GM21576 (cell line): ENCODE measurements around the gene DNER.
"Not testable (repeated sequence)": the region's sequence is repeated elsewhere in the genome, so short reads cannot be mapped to it uniquely, and the experiment has no call there.

Experiments
- ATAC-seq: cut with Tn5 transposase; IDR thresholded peaks from one replicate; pipeline ENCODE4 v1.9.1; 2021; ENCODE audit warnings: mild to moderate bottlenecking, moderate library complexity; ENCODE audit not compliant: unreplicated experiment

Gene DNER

GRCh38 chr2:229409751-229410181 lies 304.6 kb downstream of the DNER start:
- no peak for ATAC-seq

DNA sequence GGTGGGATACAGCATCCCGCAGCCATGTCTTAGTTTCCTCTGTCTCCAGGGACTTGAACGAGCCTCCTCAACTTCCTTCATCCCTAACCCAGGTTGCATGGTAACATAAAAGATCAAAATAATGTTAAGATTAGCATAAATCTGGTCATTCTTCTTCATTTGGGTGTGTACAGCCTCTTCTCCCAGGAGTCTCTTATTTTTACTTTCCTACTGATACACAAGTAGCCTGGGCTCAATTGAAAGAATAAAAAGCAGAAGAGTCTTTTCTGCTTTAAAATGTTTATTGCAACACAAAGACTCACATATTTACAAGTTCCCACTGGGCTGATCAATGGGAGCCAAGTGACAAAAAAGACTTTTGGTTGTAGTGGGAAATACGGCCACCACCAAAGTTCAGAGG lies 305.4 kb downstream of the DNER start:
- no peak for ATAC-seq

DNA sequence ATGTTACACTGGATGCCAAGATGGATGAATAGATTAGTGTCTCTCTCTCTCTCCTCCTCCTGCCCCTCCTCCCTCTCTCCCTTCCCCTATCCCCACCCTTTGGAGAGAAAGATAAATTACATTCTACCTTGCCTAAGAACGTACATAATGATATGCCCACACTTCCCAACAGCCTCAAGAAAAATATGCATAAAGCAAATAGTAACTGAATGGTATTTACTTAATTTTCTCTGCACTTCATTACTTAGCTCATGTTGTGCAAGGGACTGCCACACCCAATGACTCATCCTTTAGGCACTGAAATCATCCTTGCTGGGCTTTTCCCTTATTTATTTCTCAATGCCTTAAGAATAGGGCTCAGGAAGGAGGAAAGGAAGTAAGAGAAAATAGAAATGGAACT lies 306.0 kb downstream of the DNER start:
- ATAC-seq, result no peak

- ATAC-seq, result no peak
These were observed 307.2 kb downstream of the DNER start for GRCh38 chr2:229407170-229407569.

- no peak for ATAC-seq
These were observed 308.6 kb downstream of the DNER start for GRCh38 chr2:229405796-229406195.

GRCh38 chr2:229403296-229403695 lies 311.1 kb downstream of the DNER start:
- no peak for ATAC-seq

DNA sequence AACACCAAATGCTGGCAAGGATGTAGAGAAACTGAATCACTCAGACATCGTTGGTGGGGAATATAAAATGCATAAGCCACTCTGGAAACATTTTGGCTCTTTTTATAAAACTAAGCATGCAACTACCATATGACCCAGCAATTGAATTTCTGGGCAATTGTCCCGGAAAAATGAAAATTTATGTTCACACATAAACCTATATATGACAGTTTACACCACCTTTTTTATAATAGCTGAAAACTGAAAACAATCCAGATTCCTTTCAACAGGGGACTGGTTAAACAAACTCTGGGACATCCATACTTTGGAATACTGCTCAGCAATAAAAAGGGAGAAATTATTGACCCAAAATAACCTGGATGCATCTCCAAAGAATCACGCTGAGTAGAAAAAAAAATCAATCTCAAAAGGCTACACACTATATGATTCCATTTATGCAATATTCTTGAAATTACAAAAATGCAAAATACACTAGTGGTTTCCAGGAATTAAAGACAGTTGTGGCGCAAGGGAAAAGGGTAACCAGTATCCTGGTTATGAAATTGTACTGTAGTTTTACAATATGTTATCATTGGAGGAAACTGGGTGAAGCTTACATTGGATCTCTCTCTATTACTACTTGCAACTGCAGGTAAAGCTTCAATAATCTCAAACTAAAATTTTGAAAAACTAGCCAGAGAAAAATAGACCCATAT lies 313.0 kb downstream of the DNER start:
- no peak for ATAC-seq

DNA sequence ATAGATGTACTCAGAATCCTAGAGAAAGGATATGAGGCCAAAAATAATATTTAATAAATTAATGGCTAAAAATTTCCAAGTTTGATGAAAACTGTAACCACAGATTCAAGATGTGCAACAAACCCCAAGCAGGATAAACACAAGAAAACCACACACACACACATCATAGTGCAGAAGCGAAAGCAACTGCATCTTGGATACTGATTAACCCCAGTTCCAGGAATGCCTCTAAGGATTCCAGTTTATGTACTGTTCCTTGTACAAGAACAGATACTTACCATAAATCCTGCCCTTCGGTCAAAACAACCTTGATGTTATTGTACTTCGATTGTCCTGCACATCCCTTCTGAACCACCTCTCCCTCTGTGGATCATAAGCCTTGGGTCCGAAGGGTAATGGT lies 320.4 kb downstream of the DNER start:
- ATAC-seq, result no peak

- ATAC-seq, result no peak
These were observed 322.2 kb downstream of the DNER start for GRCh38 chr2:229392196-229392595.

- ATAC-seq, result no peak
These were observed 325.6 kb downstream of the DNER start for GRCh38 chr2:229388731-229389130.

GRCh38 chr2:229387866-229388265 lies 326.5 kb downstream of the DNER start:
- ATAC-seq, result no peak

DNA sequence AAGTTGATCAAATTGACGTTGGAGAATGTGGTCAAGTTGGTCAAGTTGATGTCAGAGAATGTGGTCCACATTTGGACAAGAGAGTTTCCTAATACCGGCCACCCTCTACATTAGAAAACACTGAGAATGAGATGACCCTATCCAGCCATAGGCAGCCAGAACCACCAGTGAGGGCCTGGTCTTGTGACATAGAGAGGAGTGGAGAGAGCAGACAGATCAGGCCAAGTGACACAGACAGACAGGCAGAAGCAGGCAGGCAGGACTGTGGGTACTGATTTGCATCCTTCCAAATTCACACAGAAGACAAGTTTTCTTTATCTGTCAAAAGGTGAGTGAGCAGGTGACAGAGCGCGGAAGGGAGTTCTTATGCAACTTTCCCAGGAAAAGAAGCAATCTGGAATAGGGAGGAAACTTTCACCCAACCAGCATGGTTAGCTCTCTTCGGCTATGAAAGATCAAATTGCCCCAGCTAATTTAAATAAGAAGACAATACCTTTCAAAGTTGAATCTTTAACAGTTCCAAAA lies 334.2 kb downstream of the DNER start:
- no peak for ATAC-seq

- no peak for ATAC-seq
These were observed 336.0 kb downstream of the DNER start for GRCh38 chr2:229378386-229378785.

- ATAC-seq, result no peak
These were observed 337.5 kb downstream of the DNER start for GRCh38 chr2:229376866-229377265.

- no peak for ATAC-seq
These were observed 339.1 kb downstream of the DNER start for GRCh38 chr2:229375251-229375650.

DNA sequence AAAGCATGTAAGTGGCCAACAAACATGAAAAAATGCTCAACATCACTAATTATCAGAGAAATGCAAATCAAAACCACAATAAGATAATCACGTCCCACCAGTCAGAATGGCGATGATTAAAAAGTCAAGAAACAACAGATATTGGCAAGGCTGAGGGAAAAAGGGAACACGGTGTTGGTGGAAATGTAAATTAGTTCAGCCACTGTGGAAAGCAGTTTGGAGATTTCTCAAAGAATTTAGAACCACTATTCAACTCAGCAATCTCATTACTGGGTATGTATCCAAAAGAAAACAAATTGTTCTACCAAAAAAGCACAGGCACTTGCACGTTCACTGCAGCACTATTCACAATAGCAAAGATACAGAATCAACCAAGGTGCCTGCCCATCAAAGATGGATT lies 341.0 kb downstream of the DNER start:
- ATAC-seq, result not testable (repeated sequence)

DNA sequence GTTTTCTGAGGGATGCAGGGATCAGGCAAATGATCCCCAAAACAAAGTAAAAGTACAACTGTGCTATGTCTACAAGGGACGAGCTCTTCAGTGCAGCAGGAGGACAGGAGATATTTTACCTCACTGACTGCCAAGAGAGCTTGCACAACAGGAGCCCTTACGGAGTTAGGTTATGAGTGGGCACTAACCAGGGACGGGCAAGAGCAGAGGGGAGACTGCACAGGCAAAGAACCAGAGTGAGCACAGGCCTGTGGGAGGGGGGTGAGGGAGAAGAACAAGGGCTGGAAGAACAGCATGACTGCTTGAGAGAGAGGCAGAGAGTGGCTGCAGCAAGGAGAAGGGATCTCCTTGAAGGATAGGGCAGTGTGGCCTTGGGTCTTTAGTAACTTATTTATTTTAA lies 342.1 kb downstream of the DNER start:
- no peak for ATAC-seq

DNA sequence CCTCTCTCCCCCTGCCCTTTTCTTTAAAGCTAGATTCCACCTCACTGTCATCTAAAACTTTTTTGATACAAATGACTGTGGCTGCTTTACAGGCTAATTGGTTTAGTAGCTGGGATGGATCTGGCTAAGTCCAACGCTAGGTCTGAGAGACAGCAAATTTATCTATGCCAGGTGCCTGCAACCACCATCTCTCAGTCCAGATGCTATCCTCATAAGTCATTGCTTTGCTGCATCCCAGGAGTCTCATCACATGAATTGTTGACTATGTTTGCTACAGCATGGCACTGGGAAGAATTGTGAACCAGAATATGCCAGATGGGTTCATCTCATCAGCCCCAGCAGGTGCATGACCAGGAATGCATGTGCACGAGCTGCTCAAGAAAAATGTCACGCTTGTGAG lies 343.3 kb downstream of the DNER start:
- ATAC-seq, result no peak

GRCh38 chr2:229370509-229370908 lies 343.8 kb downstream of the DNER start:
- ATAC-seq, result no peak

DNA sequence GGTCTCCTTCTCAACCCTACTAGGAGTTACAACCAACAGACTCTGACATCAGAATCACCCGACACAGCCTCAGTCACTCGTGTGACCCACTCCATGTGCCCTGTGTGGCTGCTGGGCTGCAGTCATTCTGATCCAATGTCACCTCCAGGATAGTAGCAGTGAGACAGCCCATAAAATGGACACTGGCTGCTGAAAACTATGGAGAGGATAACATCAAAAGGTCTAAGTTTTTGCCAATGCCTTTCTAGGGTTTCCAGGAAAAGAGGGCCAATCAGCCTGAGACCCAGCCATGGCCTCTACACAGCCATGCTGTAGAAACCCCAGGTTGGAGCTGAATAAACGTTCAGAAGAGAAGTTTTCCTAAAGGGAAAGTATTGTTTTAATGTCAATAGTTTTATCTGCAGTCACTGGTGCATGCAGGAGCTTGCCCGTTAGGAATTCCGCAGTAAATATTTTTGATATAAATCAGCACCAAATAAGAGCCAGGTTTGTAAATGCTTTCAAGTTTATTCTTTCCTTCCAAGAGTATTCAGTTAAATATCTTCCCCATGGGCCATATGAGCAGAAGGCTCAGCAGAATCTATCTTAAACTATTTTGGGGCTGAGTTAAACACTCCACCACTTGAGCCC lies 351.1 kb downstream of the DNER start:
- ATAC-seq, result no peak

DNA sequence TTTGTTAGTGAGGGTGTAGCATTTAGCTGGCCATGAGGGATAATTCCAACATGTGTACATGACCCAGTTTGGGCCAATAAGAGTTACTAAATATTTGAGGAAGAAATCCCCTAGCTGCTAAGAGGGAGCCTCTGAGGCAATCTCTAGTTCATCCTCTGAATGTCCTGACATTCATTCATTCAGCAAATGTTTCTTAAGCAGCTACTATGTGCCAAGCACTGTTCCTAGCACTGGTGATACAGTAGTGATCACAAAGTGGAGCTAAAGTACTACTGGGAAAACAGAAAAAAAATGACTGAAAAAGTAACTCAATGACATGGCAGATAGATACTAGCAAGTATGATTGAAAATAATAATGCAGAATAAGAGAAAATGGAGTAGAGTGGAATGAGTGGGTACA lies 363.5 kb downstream of the DNER start:
- no peak for ATAC-seq

DNA sequence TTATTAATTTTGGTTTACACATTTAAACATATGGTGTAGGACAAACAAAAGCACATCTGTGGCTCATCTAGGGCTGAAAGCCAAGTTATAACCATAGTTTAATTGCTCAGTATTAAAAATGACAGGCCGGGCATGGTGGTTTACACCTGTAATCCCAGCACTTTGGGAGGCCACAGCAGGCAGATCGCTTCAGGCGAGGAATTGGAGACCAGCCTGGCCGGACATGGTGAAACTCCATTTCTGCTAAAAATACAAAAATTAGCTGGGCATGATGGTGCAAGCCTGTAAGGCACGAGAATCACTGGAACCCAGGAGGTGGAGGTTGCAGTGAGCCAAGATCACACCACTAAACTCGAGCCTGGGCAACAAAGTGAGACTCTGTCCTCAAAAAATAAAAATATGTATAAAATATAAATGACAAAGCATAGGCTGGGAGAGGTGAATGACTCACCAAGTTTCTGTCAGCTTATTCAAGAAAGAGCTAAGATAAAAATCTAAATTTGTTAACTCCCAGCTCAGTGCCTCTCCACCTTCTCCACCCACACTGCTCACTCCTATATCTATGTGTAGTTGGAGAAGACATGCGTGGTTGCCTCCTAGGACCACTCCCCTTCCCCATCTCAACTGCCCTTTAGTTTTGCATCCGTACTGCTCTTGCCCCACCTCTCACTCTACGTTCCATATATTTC lies 364.1 kb downstream of the DNER start:
- no peak for ATAC-seq
